Cardiac muscle cell (in vitro differentiated cells and primary cell): ENCODE results near the gene PRRT1B. TPM values are rescaled to one million over a fixed set of nuclear protein-coding genes. Genes with fewer than 3 reads are reported as not detected.
A peak's percentile ranks its signal among the peaks of the same experiment; 100 is the strongest.
"Not testable (repeated sequence)": the region's sequence is repeated elsewhere in the genome, so short reads cannot be mapped to it uniquely, and the experiment has no call there.

ENCODE experiments used
- DNase-seq, 2 donors: peaks; one replicate each; pipeline versions ENCODE4 v3.0.0 to v3.0.0-alpha.2; 2010 to 2017; ENCODE audit warnings: low read depth in 1 of 2, low spot score in 1 of 2
- H3K27ac ChIP-seq: fragments of 200-600 bp; sonication (generic); 2 replicates; pipeline ENCODE4 v1.5.1; 2016
- H3K27me3 ChIP-seq: fragments of 200-600 bp; sonication (generic); 2 replicates; pipeline ENCODE4 v1.6.0; 2016; ENCODE audit warnings: control low read depth
- H3K36me3 ChIP-seq: fragments of 200-600 bp; sonication (generic); 2 replicates; pipeline ENCODE4 v1.5.1; 2016; ENCODE audit warnings: control low read depth
- H3K4me1 ChIP-seq: fragments of 200-600 bp; sonication (generic); 2 replicates; pipeline ENCODE4 v1.8.1; 2017; ENCODE audit warnings: low read depth, mild to moderate bottlenecking, mixed run types
- H3K4me3 ChIP-seq: fragments of 200-600 bp; sonication (generic); 2 replicates; pipeline ENCODE4 v1.5.1; 2016; ENCODE audit warnings: mild to moderate bottlenecking
- H3K9me3 ChIP-seq: fragments of 200-600 bp; sonication (generic); 2 replicates; pipeline ENCODE4 v1.5.1; 2017; ENCODE audit warnings: low read depth, mild to moderate bottlenecking, control low read depth
- CTCF ChIP-seq: IDR thresholded peaks from 2 replicates; pipeline ENCODE4 v1.5.1; 2012; ENCODE audit warnings: low read depth, mild to moderate bottlenecking, low read length
- polyA plus RNA-seq: library from polyadenylated mRNA; unstranded; fragments of >200 nt; fragmentation: Nextera tagmentation; extraction: Ambion mirVana; gene quantifications from 2 replicates; pipeline ENCODE4 v1.2.1, GENCODE V29; 2016
- total RNA-seq: library from RNA; depleted of rRNA; stranded (reverse); fragments of >200 nt; gene quantifications from 2 replicates; pipeline ENCODE4 v1.2.3, GENCODE V29; 2016

Gene PRRT1B
- total and polyA plus RNA-seq, 2 experiments from 2014 or later, result not detected

GRCh38 chr9:131537946-131538345, 7.4 kb upstream of the PRRT1B start:
- Histone ChIP-seq H3K9me3 (no peaks in the 10 kb centered on the region), H3K4me3 (no peak overlapping the region), H3K36me3 (no peaks in the 10 kb centered on the region), H3K4me1 (peaks cover 5% of the 10 kb centered on the region), H3K27me3 (no peaks in the 10 kb centered on the region), H3K27ac (no peak overlapping the region)
- DNase-seq, result no peak
- no peak for TF ChIP-seq CTCF

- no peak for TF ChIP-seq CTCF
- H3K27me3 ChIP-seq, result no peaks in the 10 kb centered on the region
- no peak for DNase-seq
Observed at GRCh38 chr9:131539223-131539923, 6.0 kb upstream of the PRRT1B start.

GRCh38 chr9:131543141-131543540, 2.2 kb upstream of the PRRT1B start:
- no peaks in the 10 kb centered on the region for H3K4me1 ChIP-seq
- H3K36me3 ChIP-seq, result no peaks in the 10 kb centered on the region
- no peaks in the 10 kb centered on the region for H3K9me3 ChIP-seq
- H3K27me3 ChIP-seq, result peaks cover 22% of the 10 kb centered on the region
- no peak for TF ChIP-seq CTCF
- no peak for DNase-seq
- no peak overlapping the region for H3K27ac ChIP-seq
- H3K4me3 ChIP-seq, result no peak overlapping the region

More at GRCh38 chr9:131539223-131539923, 6.0 kb upstream of the PRRT1B start:
- Histone ChIP-seq H3K4me3 (no peak overlapping the region), H3K36me3 (no peaks in the 10 kb centered on the region), H3K9me3 (no peaks in the 10 kb centered on the region), H3K4me1 (peaks cover 5% of the 10 kb centered on the region), H3K27ac (no peak overlapping the region)

- no peaks in the 10 kb centered on the region for H3K36me3 ChIP-seq
- peak overlapping the region; percentile 6 for H3K4me3 ChIP-seq
- H3K4me1 ChIP-seq, result no peaks in the 10 kb centered on the region
- TF ChIP-seq CTCF, result no peak
- H3K27me3 ChIP-seq, result peaks cover 22% of the 10 kb centered on the region
- no peak for DNase-seq
- H3K9me3 ChIP-seq, result no peaks in the 10 kb centered on the region
- no peak overlapping the region for H3K27ac ChIP-seq
Observed at GRCh38 chr9:131545786-131546335, 538 bp downstream of the PRRT1B start.

- Histone ChIP-seq H3K4me1 (no peaks in the 10 kb centered on the region), H3K4me3 (peak overlapping the region; percentile 6), H3K9me3 (no peaks in the 10 kb centered on the region), H3K27ac (no peak overlapping the region), H3K36me3 (no peaks in the 10 kb centered on the region), H3K27me3 (peaks cover 22% of the 10 kb centered on the region)
- TF ChIP-seq CTCF, result no peak
- peak; percentile 6 to 24 for DNase-seq
Observed at GRCh38 chr9:131546336-131547084, 1.2 kb downstream of the PRRT1B start.

GRCh38 chr9:131549186-131549585, 3.9 kb downstream of the PRRT1B start:
- not testable (repeated sequence) for DNase-seq, H3K27ac ChIP-seq, H3K36me3 ChIP-seq, H3K4me3 ChIP-seq, H3K9me3 ChIP-seq, H3K4me1 ChIP-seq
- H3K27me3 ChIP-seq, result peaks cover 31% of the 10 kb centered on the region

- DNase-seq, H3K4me1 ChIP-seq, H3K9me3 ChIP-seq, H3K36me3 ChIP-seq, H3K27ac ChIP-seq, H3K4me3 ChIP-seq: not testable (repeated sequence)
- peaks cover 38% of the 10 kb centered on the region for H3K27me3 ChIP-seq
Observed at GRCh38 chr9:131550465-131550864, 5.1 kb downstream of the PRRT1B start.
